Stimulated activated CD8-positive, alpha-beta memory T cell treated with anti-CD3 and anti-CD28 coated beads, Interleukin-15, amount 100 ng/mL, for 4 hours (primary cell): ENCODE results near the gene OR7G1.

ENCODE experiments used
- DNase-seq, 2 donors: peaks; one replicate each; pipeline ENCODE4 v3.0.0-alpha.2; 2020; ENCODE audit warnings: low read depth in 2 of 2

The OR7G1 gene, protein sequence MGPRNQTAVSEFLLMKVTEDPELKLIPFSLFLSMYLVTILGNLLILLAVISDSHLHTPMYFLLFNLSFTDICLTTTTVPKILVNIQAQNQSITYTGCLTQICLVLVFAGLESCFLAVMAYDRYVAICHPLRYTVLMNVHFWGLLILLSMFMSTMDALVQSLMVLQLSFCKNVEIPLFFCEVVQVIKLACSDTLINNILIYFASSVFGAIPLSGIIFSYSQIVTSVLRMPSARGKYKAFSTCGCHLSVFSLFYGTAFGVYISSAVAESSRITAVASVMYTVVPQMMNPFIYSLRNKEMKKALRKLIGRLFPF

GRCh38 chr19:9115307-9115813 lies at the start of gene OR7G1:
Gene OR7G1, minus strand, starts transcription at chr19:9115763. Its CDS starts 0 bp downstream, at chr19:9115763.
- no peak for DNase-seq

- DNase-seq: no peak
These were observed 49.7 kb upstream of the OR7G1 start for GRCh38 chr19:9165261-9165660.

DNA sequence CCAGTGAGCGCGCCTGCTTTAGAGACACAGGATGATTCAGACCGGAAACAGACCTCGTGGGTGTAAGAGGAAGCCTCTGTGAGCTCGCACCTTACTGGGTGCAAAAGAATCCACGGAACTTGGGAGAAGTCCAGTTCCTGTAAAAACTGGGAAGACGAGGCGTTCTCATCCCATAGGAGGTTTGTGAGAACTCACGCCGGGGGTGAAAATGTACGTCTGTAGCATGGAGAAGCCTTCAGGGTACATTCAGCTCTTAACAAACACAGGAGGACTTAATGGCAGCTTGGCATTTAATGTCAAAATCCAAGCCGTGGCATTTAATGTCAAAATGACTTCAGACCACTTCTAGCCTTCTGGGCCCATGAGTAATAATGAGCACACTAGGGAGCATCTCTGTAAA lies 45.9 kb upstream of the OR7G1 start:
- DNase-seq: no peak

DNA sequence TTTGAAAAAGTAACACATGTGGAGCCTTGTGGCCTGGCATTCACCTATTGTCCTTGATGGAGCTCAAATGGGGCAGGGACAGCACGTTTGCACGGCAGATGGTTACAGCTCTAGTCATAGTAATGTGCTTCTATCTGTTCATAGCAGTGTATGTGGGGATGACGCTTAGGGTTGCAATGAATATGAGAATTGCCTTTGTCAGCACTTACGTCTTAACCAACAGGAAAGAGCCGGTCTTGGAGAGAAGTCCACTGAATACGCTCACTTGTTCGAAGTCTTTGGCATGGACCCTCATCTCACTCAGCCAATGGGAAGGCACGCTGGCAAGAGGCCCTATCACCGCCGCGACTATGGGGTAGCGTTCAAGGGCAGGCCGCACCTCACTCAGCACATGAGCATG lies 44.3 kb upstream of the OR7G1 start:
- DNase-seq: no peak

- no peak for DNase-seq
These were observed 40.7 kb upstream of the OR7G1 start for GRCh38 chr19:9156304-9156703.

DNA sequence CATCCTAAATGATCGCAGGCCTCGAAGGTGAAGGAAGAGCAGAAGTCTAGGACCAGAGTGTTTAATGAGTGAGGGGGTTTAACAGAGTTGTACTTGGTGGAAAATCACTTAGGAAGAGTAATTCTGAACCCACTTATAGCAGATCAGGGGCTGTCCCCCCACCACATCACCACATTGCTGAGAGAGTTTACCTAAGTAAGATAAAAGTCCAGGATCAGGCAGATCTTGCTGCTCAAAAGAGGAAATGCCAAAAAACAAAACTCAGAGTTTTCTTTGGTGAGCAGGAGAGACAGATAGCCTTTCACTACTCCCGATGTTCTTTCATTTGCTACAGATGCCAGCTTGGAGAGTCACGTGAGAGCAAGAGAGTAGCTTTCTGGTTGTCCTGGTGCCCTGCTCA lies 40.0 kb upstream of the OR7G1 start:
- no peak for DNase-seq

DNA sequence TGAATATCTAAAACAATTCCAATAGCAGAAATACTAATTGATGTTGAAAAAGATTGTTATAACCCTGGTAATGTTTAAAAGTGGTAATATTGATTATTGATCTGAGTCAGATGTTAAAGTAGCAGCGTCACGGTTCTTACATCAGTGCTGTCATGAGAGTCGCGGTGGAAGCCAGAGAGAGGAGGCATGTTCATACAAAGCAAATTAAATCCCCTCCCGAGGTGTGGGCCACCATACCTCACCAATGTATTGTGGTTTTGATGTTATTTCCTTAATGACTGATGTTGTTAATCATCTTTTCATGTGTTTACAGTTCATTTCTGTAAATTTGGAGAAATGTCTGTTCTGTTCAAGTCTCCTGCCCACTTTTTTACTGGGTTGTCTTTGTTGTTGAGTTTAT lies 35.8 kb upstream of the OR7G1 start:
- no peak for DNase-seq

DNA sequence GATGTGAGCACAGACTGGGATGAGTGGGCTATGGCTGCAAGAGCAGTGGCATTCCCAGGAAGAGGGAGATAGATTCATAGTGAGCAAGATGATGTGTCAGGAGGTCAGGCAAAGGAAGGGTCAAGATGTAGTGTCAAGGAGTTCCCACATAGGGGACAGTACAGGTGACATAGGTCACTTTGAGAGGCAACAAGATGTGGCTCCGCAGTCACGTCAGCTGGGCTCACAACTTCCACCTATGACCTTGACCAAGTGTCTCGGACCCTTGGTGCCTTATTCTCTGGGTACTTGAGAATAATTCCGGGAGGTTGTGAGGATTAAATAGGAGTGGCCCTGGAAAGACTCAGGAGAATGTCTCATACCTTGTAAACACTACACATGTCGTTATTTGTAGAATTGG lies 35.1 kb upstream of the OR7G1 start:
- no peak for DNase-seq

- no peak for DNase-seq
These were observed 34.4 kb upstream of the OR7G1 start for GRCh38 chr19:9149997-9150396.

DNA sequence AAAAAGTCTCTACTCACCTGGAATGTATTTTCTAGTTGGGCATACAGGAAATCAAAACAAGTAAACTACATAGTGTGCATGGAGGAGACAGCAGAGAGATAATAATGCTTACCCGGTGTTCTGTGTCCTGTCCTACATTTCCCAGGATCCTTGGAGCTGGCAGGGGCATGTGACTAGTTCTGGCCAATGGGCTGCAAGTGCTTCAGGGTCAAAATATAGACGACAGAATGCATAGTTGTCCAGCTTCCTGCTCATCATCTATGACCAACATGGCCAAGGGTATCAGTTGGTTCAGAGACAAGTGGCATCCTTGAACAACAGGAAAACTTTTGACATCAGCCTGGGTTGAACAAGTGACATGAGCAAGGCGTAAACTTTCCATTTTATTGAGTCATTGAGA lies 33.1 kb upstream of the OR7G1 start:
- no peak for DNase-seq

DNA sequence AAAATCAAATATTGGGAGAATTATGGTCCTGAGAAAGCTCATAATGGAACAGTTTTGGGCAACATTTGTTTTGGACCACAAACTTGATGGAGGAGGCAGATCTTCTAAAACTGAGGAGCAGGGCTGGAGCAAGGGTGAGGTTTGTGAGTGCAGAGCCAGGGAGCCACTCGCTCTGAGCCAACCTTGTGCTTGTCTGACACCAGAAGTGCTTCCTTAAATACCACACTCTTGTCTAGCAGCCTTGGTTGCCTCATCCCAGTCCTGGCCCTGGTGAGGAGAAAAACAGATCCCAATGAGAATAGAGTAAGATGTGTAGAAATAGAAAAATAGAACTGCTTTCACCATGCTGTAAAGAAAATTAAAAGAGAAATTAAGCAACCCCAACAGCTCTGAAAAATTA lies 31.3 kb upstream of the OR7G1 start:
- DNase-seq: no peak

- DNase-seq: no peak
These were observed 29.4 kb upstream of the OR7G1 start for GRCh38 chr19:9144920-9145319.

DNA sequence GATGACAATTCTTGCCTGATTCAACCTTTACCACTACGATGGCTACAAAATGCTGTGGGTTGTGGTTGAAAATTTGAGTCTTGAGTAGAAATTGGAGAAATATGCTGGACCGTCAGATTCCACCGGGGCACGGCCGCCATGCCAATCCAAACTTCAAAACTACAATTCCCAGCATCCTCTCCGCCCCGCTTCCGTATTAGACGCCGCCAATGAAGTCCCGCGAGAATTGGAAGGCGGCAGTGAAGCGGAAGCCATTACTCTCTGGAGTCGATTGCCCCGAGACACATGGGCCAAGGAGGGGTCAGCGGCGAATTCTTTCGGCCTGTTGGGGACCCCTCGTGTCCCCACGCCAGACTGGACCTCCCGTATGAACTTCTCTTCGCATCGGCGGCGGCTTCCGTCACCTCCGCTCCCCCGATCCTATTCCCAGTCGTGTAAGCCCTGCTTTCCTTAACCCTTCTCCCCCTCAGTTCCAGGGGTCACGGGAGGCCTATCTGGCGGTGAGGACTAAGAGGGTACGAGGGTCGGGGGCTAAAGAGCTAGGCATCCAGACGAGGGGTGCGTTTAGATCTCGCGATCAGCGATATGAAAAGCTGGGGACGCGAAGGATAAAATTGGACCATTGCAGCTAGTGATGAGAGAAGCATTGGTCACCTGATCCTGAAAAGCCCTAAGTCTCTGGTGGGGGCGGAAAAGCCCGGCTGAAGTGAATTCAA lies 24.8 kb upstream of the OR7G1 start, which contains the start of gene ZNF317:
TSS of gene ZNF317 (plus strand) at position 239 of the 716 bp plus-strand sequence. CDS start 15,620 bp downstream, outside the sequence.
- peak; percentile 76 to 86 for DNase-seq

- no peak for DNase-seq
These were observed 24.1 kb upstream of the OR7G1 start for GRCh38 chr19:9139609-9140158.

GRCh38 chr19:9132422-9132821 lies 16.9 kb upstream of the OR7G1 start:
- no peak for DNase-seq

DNA sequence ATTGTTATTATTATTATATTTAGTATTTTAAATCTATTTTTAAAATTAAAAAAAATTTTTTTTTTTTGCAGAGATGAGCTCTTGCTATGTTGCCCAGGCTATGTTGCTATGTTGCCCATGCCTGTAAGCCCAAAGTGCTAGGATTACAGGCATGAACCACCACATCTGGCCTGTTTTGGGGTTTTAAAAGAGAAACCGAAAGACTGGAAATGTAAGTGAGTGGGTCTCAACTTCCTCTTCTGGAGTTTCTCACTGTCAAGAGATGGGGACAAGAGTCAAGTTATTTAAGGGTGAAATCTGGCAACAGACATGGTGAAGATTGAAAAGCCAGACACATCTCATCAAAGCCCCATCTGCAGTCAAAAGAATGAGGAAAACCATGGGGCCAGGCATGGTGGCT lies 15.4 kb upstream of the OR7G1 start:
- DNase-seq: no peak

DNA sequence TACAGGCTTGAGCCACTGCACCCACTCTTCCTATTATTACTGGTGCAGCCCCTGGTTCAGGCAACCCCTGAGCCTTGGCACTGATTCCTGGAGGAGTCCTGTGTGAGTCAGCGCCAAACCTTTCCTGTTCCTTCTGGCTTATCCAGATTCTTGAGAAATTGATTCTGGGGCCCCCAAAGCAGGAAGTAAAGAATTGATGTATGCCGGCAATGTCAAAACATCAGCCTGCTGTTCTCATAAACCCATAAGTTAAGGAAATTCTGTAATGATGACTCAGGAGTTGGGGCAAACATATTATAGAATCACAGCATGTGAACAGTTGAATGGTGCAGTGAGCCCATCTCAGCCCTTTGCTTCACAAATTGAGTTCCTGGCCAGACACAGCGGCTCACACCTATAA lies 12.6 kb upstream of the OR7G1 start:
- DNase-seq: no peak

DNA sequence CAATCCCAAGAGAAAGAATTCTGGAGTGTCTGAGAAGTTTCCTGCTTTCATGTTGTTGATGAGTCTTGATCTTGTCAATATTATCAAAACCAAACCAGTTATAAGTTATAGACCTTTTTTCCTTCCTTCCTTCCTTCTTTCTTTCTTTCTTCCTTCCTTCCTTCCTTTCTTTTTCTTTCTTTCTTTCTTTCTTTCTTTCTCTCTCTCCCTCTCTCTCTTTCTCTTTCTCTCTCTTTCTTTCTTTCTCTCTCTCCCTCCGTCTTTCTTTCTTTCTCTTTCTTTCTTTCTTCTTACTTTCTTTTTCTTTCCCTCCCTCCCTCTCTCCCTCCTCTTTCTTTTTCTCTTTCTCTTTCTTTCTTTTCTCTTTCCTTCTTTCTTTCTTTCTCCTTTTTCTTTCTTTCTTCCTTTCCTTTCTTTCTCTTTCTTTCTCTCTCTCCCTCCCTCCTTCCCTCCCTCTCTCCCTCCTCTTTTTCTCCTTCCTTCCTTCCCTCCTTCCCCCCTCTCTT lies 11.4 kb upstream of the OR7G1 start, which contains the start of gene OR7G3:
TSS of gene OR7G3 (minus strand) at position 51 of the 506 bp plus-strand sequence. CDS start at position 51, 0 bp downstream.
- DNase-seq: no peak

DNA sequence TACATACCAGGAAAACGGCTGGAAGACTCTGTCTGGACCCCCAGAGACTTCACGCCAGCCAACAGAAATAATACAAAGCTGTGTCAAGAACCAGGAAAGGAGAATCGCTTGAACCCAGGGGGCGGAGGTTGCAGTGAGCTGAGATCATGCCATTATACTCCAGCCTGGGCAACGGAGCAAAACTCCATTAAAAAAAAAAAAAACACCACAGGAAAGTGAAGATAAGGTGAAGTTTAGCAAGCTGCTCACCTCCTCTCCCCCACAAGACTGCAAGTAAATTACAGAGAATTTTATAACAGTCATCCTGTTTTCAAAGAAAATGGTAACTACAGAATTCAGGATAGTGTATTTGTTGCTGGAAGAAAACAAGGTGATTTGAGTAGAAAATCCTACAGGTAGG lies 984 bp upstream of the OR7G1 start:
- no peak for DNase-seq

DNA sequence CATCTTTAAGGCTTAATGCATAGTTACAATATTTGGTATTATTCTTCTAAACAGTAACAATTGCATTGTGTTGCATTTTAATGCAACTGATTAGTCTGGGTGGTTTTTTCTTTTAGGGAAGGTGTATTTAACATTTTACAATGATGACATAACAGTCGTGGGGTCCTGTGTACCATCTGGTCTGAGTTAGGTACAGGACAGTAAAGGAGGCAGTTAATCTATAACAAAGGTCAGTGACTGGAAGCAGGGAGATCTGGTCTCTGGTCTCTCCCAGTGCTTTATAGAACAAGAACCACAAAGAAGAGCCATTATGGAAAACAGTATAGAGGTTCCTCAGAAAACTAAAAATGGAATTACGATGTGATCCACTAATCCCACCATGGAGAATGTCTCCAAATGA lies 5.6 kb downstream of the OR7G1 start:
- no peak for DNase-seq

DNA sequence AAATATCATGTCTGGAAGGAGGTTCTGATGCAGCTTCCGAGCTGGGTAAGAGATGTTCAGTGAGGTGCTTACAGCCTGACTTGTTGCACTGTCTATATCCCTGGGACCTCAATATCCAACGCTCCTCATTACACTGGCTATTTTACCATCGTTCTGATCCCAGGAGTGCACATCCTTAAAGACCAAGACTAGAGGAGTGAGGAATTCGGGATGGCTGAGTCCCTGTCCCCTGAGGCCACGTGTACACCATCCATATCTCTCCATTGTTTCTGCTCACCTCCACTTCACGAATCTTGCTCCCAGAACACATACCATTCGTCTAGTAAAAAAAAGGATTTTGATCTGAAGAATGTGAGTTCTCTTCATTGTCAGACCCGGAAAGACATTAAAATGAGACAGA lies 8.2 kb downstream of the OR7G1 start, which contains the start of gene OR7G2:
TSS of gene OR7G2 (minus strand) at position 101 of the 400 bp plus-strand sequence. CDS start 4,232 bp downstream, outside the sequence.
- DNase-seq: no peak

- no peak for DNase-seq
These were observed 28.8 kb downstream of the OR7G1 start, which contains the start of gene OR1M1 for GRCh38 chr19:9086761-9087160. Gene OR1M1, plus strand, starts transcription at chr19:9087061. Its CDS starts 6,184 bp downstream, at chr19:9093245.
